ENCODE data around the gene ZNF511. TPM values are rescaled to one million over a fixed set of nuclear protein-coding genes. Genes with fewer than 3 reads are reported as not detected.

Gene ZNF511
- total and polyA plus RNA-seq, 4 donors: 13.7 to 31.8 (median 24.2) TPM

DNA sequence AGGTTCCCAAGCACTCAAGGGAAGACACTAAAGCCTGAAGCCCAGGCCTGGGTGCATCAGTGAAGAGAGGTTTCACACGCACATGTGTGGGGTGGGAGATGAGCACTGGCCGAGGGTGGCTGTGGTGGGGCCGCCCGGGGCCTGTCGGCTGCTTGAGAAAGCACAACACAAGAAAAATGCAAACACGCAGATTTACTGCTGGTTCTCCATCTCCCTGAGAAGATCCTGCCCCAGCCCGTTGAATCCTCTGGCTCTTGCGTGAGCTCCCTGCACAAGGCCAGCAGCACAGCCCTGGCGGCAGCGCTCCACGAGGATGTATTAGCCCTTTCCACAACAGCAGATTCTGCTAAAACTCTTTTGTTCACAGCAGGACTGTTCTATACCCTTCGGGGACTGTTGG lies 6.2 kb downstream of the ZNF511 start:
- Histone ChIP-seq H3K36me3 (ENCODE audit: control insufficient read depth in 4 of 4, insufficient read depth in 3 of 4, low read depth in 1 of 4, low read length in 3 of 4) (peaks cover 0 to 21% (median 10%) of the 10 kb centered on the region in 4 donors), H3K9ac (ENCODE audit: low read depth in 1 of 2, low read length in 2 of 2) (no peak overlapping the region), H3K27me3 (ENCODE audit: control insufficient read depth in 4 of 4, insufficient read depth in 4 of 4, low read length in 3 of 4) (no peaks in the 10 kb centered on the region), H3K4me3 (ENCODE audit: low read depth in 1 of 3, low read length in 3 of 3) (no peak overlapping the region), H3K4me1 (ENCODE audit: control insufficient read depth in 4 of 4, insufficient read depth in 4 of 4, low read length in 3 of 4) (peaks cover 5 to 14% (median 9%) of the 10 kb centered on the region in 4 donors), H3K9me3 (ENCODE audit: control insufficient read depth in 4 of 4, low read length in 3 of 4) (no peaks in the 10 kb centered on the region), H3K27ac (ENCODE audit: low read depth in 1 of 2, low read length in 2 of 2) (no peak overlapping the region)
- DNase-seq (ENCODE audit: low spot score): no peak
- WGBS: 95% methylated on average over 12 of the region's 12 CpGs
- TF ChIP-seq FOXA1 (IDR thresholded peaks at IDR 0.05) (no peak), JUND (IDR thresholded peaks at IDR 0.05) (no peak), TAF1 (conservative IDR thresholded peaks at IDR 0.05) (no peak)
- TF ChIP-seq, protein P1, sequence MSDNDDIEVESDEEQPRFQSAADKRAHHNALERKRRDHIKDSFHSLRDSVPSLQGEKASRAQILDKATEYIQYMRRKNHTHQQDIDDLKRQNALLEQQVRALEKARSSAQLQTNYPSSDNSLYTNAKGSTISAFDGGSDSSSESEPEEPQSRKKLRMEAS (IDR thresholded peaks at IDR 0.05): no peak

DNA sequence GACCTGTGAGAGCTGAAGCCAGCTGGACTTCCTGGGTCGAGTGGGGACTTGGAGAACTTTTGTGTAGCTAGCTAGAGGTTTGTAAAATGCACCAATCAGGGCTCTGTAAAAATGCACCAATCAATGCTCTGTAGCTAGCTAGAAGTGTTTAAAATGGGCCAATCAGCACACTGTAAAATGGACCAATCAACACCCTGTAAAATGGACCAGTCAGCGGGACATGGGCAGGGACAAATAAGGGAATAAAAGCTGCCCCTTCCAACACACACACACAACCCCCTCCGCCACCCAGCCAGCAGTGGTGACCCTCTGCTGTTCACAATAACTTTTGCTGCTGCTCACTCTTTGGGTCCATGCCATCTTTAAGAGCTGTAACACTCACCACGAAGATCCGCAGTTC lies 7.1 kb downstream of the ZNF511 start:
- Histone ChIP-seq H3K27ac (ENCODE audit: low read depth in 1 of 2, low read length in 2 of 2) (no peak overlapping the region), H3K9me3 (ENCODE audit: control insufficient read depth in 4 of 4, low read length in 3 of 4) (no peaks in the 10 kb centered on the region), H3K4me1 (ENCODE audit: control insufficient read depth in 4 of 4, insufficient read depth in 4 of 4, low read length in 3 of 4) (peaks cover 0 to 7% (median 5%) of the 10 kb centered on the region in 4 donors), H3K4me3 (ENCODE audit: low read depth in 1 of 3, low read length in 3 of 3) (no peak overlapping the region), H3K27me3 (ENCODE audit: control insufficient read depth in 4 of 4, insufficient read depth in 4 of 4, low read length in 3 of 4) (no peaks in the 10 kb centered on the region), H3K36me3 (ENCODE audit: control insufficient read depth in 4 of 4, insufficient read depth in 3 of 4, low read depth in 1 of 4, low read length in 3 of 4) (peaks cover 0 to 19% (median 10%) of the 10 kb centered on the region in 4 donors), H3K9ac (ENCODE audit: low read depth in 1 of 2, low read length in 2 of 2) (no peak overlapping the region)
- no peak for DNase-seq (ENCODE audit: low spot score)
- WGBS: 91% methylated on average over 5 of the region's 5 CpGs
- TF ChIP-seq TAF1 (conservative IDR thresholded peaks at IDR 0.05): no peak
- TF ChIP-seq HNF4A (conservative IDR thresholded peaks at IDR 0.05): no peak
- no peak for TF ChIP-seq RAD21 (IDR thresholded peaks at IDR 0.05)
- no peak for TF ChIP-seq NR2F2 (IDR thresholded peaks at IDR 0.05)
- TF ChIP-seq, protein P2, sequence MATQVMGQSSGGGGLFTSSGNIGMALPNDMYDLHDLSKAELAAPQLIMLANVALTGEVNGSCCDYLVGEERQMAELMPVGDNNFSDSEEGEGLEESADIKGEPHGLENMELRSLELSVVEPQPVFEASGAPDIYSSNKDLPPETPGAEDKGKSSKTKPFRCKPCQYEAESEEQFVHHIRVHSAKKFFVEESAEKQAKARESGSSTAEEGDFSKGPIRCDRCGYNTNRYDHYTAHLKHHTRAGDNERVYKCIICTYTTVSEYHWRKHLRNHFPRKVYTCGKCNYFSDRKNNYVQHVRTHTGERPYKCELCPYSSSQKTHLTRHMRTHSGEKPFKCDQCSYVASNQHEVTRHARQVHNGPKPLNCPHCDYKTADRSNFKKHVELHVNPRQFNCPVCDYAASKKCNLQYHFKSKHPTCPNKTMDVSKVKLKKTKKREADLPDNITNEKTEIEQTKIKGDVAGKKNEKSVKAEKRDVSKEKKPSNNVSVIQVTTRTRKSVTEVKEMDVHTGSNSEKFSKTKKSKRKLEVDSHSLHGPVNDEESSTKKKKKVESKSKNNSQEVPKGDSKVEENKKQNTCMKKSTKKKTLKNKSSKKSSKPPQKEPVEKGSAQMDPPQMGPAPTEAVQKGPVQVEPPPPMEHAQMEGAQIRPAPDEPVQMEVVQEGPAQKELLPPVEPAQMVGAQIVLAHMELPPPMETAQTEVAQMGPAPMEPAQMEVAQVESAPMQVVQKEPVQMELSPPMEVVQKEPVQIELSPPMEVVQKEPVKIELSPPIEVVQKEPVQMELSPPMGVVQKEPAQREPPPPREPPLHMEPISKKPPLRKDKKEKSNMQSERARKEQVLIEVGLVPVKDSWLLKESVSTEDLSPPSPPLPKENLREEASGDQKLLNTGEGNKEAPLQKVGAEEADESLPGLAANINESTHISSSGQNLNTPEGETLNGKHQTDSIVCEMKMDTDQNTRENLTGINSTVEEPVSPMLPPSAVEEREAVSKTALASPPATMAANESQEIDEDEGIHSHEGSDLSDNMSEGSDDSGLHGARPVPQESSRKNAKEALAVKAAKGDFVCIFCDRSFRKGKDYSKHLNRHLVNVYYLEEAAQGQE (IDR thresholded peaks at IDR 0.05): no peak
- no peak for TF ChIP-seq HNF4G (IDR thresholded peaks at IDR 0.05)
- TF ChIP-seq, protein P1 (IDR thresholded peaks at IDR 0.05): no peak
- no peak for TF ChIP-seq JUND (IDR thresholded peaks at IDR 0.05)
- TF ChIP-seq, protein P3, sequence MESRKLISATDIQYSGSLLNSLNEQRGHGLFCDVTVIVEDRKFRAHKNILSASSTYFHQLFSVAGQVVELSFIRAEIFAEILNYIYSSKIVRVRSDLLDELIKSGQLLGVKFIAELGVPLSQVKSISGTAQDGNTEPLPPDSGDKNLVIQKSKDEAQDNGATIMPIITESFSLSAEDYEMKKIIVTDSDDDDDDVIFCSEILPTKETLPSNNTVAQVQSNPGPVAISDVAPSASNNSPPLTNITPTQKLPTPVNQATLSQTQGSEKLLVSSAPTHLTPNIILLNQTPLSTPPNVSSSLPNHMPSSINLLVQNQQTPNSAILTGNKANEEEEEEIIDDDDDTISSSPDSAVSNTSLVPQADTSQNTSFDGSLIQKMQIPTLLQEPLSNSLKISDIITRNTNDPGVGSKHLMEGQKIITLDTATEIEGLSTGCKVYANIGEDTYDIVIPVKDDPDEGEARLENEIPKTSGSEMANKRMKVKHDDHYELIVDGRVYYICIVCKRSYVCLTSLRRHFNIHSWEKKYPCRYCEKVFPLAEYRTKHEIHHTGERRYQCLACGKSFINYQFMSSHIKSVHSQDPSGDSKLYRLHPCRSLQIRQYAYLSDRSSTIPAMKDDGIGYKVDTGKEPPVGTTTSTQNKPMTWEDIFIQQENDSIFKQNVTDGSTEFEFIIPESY (IDR thresholded peaks at IDR 0.05): no peak
- TF ChIP-seq GABPA (IDR thresholded peaks at IDR 0.05 in 1 of 2, conservative IDR thresholded peaks at IDR 0.05 in 1 of 2): no peak
- no peak for TF ChIP-seq SP1 (IDR thresholded peaks at IDR 0.05)

DNA sequence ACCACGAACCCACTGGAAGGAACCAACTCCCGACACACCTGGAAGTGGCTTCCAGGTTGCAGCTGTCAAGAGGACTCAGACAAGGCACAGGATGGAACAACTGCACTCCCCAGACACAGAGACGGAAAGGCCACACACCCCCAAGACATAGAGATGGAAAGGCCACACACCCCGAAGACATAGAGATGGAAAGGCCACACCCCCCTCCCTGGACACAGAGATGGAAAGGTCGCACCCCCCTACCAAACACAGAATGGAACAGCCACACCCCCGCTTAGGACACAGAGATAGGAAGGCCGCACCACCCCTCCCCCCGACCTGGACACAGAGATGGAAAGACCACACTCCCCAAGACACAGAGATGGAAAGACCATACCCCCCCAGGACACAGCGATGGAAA lies 7.6 kb downstream of the ZNF511 start:
- TF ChIP-seq SP1 (IDR thresholded peaks at IDR 0.05) (no peak), RXRA (IDR thresholded peaks at IDR 0.05) (no peak), TAF1 (conservative IDR thresholded peaks at IDR 0.05) (no peak), NR2F2 (IDR thresholded peaks at IDR 0.05) (no peak), FOXA1 (IDR thresholded peaks at IDR 0.05) (no peak), HNF4A (conservative IDR thresholded peaks at IDR 0.05) (no peak), RAD21 (IDR thresholded peaks at IDR 0.05) (no peak), JUND (IDR thresholded peaks at IDR 0.05) (no peak)
- TF ChIP-seq, protein P4, sequence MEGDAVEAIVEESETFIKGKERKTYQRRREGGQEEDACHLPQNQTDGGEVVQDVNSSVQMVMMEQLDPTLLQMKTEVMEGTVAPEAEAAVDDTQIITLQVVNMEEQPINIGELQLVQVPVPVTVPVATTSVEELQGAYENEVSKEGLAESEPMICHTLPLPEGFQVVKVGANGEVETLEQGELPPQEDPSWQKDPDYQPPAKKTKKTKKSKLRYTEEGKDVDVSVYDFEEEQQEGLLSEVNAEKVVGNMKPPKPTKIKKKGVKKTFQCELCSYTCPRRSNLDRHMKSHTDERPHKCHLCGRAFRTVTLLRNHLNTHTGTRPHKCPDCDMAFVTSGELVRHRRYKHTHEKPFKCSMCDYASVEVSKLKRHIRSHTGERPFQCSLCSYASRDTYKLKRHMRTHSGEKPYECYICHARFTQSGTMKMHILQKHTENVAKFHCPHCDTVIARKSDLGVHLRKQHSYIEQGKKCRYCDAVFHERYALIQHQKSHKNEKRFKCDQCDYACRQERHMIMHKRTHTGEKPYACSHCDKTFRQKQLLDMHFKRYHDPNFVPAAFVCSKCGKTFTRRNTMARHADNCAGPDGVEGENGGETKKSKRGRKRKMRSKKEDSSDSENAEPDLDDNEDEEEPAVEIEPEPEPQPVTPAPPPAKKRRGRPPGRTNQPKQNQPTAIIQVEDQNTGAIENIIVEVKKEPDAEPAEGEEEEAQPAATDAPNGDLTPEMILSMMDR (IDR thresholded peaks at IDR 0.05; ENCODE audit: low read depth, low read length, missing input control): no peak
- TF ChIP-seq, protein P2 (IDR thresholded peaks at IDR 0.05): no peak

More for the DNA sequence above, 7.6 kb downstream of the ZNF511 start:
- H3K27ac ChIP-seq (ENCODE audit: low read depth in 1 of 2, low read length in 2 of 2): no peak overlapping the region
- no peaks in the 10 kb centered on the region for H3K9me3 ChIP-seq (ENCODE audit: control insufficient read depth in 4 of 4, low read length in 3 of 4)
- no peak for DNase-seq (ENCODE audit: low spot score)
- 91% methylated on average over 9 of the region's 9 CpGs for WGBS
- H3K36me3 ChIP-seq (ENCODE audit: control insufficient read depth in 4 of 4, insufficient read depth in 3 of 4, low read depth in 1 of 4, low read length in 3 of 4): peaks cover 0 to 16% (median 10%) of the 10 kb centered on the region in 4 donors
- no peak overlapping the region for H3K9ac ChIP-seq (ENCODE audit: low read depth in 1 of 2, low read length in 2 of 2)
- H3K4me3 ChIP-seq (ENCODE audit: low read depth in 1 of 3, low read length in 3 of 3): no peak overlapping the region
- H3K4me1 ChIP-seq (ENCODE audit: control insufficient read depth in 4 of 4, insufficient read depth in 4 of 4, low read length in 3 of 4): peaks cover 0 to 7% (median 5%) of the 10 kb centered on the region in 4 donors
- H3K27me3 ChIP-seq (ENCODE audit: control insufficient read depth in 4 of 4, insufficient read depth in 4 of 4, low read length in 3 of 4): no peaks in the 10 kb centered on the region
